Activated T-cell treated with anti-CD3 and anti-CD28 coated beads, Interleukin-2, amount 50 U/mL, for 48 hours (primary cell): ENCODE measurements around the gene MYBPC1.
"Not testable (repeated sequence)": the region's sequence is repeated elsewhere in the genome, so short reads cannot be mapped to it uniquely, and the experiment has no call there.

Source experiments
- DNase-seq, 2 experiments: peaks; one replicate each; pipeline ENCODE4 v3.0.0-alpha.2; 2020

The MYBPC1 gene

GRCh38 chr12:101696251-101697196, 101.8 kb downstream of the MYBPC1 start:
- peak; percentile 36 to 40 for DNase-seq

- peak; percentile 72 to 76 for DNase-seq
These were observed 102.6 kb downstream of the MYBPC1 start, which contains the start of gene CHPT1 for GRCh38 chr12:101697197-101697929. Gene CHPT1, plus strand, starts transcription at chr12:101697640. Its CDS starts 222 bp downstream, at chr12:101697862.

GRCh38 chr12:101697930-101698799, 103.4 kb downstream of the MYBPC1 start:
- peak in 1 of 2 experiments; percentile 41 for DNase-seq

DNA sequence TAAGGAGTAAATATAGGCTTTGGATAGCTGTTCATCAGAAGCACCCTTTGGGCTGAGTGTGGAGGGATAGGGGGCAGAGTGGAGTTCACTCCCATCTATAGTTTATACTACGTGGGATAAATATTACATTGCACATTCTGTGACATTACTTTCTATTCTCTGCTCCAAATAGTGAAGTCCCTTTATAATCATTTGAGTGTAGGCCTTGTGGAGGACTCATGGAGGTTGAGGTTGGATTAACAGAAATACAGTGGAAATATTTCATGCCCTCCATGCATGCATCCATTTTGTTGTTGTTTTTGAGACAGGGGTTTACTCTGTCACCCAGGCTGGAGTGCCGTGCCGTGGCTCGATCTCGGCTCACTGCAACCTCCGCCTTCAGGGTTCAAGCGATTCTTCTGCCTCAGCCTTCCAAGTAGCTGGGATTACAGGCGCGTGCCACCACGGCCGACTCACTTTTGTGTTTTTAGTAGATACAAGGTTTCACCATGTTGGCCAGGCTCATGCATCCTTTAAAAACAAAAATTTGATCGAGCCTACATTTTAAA, 104.1 kb downstream of the MYBPC1 start:
- DNase-seq: peak; percentile 29 to 39

DNA sequence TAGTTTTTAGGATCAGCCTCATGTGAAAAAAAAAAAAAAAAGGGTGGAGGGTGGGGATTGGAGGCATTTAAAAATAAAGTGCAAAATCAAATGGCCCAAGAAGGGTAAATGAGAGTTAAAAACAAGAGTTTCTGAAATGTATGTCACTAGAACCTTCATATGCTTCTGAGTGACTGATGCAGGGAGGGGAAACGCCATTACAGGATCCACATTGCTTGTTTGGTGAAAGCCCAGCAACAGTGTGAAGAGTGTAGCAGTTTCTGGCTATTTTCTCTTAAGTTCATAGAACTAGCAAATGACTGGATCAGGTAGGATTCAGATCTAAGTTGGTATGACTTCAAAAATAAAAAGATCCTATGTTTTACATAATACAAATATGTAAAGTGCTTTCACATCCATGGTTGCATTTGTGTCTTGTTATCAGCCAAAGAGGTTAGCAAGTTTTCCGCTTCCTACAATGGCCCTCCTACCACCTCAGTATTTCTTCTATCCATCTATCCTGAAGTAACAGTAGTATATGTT, 105.6 kb downstream of the MYBPC1 start:
- DNase-seq: no peak

DNA sequence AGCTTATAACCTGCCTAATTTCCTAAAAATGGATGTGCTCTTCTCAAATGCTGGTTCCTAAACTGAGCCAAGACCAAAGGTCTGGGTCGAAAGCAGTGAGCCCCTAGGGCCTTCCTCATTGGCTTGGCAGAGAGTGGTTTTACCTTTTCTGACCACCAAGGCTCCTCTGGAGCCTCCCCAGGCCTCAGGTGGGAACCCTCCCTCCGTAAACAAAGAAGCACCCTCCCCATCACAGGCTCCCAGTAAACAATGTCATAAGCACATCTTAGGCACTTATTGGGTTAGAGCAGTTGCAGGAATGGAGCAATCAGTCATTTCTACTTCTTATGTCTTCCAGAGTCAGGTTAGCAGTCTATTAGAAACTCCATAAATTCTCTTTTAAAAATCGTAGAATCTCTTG, 108.7 kb downstream of the MYBPC1 start:
- no peak for DNase-seq

- DNase-seq: no peak
These were observed 111.6 kb downstream of the MYBPC1 start for GRCh38 chr12:101706403-101706802.

- no peak for DNase-seq
These were observed 112.5 kb downstream of the MYBPC1 start for GRCh38 chr12:101707131-101707782.

GRCh38 chr12:101710288-101710687, 115.5 kb downstream of the MYBPC1 start:
- no peak for DNase-seq

DNA sequence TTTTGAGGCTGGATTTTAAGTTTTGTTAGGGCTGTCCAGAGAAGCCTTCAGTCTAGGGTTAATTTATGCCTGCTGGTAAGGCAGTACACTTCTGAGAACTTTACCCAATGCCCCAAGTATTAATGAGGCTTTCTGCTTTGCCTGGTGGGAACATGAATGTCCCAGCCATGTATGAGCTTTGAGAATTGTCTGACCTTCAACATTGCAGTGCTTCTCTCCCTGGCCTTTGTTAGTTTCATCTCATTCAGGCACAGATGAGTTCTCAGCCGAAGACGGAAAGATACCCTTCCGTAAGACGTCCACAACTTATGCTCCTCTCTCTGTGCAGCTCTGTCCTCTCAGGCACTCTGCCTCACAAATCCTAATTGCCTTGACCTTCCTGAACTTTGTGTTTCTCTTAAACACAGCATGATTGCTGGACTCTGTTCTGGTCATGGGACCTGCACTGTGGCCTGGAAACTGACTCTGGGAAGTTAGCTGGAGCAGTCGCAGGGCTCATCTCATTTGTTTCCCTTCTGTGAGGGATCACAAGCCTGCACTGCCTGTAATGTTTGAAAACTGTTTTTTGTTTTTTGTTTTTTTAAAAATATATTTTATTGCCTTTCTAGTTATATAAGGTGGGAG, 118.4 kb downstream of the MYBPC1 start:
- no peak for DNase-seq

DNA sequence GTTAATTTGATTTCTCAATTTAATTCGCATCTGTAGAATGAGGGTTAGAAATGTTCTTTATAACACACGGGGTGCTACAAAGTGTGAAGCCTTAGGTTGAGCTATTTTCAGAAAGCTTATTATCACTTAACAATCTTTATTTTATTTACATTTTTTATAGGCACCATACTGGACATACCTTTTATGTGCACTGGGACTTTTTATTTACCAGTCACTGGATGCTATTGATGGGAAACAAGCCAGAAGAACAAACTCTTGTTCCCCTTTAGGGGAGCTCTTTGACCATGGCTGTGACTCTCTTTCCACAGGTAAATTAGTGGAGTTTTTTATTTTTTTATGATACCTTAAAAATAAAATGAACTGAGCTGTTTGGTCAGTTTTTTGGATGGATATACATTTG, 119.2 kb downstream of the MYBPC1 start:
- no peak for DNase-seq

DNA sequence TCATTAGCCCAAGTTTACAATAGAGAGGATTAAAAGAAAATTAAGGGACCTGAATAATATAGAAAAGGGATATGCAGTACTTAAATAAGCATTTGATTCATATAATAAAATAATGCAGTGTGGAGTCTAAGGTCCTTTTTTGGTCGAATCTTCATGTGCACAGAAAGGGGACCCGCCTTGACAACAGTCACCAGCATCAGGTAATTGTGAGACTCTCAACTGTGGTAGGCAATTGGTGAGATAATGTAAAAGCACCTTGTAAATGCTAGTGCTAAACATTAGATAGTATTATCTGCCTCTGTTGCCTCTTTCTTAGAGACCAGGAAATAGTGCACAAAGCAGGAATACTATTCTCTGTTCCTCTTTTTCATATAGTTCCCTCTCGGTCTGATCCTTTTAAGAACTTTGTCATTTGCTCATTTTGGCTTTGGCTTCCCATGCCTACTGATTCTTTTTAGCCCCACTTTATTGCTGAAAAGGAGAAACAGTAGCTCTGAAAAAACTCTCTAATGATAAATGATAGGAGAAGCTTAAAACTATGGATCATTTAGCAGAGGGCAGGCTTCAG, 120.2 kb downstream of the MYBPC1 start:
- DNase-seq: no peak

DNA sequence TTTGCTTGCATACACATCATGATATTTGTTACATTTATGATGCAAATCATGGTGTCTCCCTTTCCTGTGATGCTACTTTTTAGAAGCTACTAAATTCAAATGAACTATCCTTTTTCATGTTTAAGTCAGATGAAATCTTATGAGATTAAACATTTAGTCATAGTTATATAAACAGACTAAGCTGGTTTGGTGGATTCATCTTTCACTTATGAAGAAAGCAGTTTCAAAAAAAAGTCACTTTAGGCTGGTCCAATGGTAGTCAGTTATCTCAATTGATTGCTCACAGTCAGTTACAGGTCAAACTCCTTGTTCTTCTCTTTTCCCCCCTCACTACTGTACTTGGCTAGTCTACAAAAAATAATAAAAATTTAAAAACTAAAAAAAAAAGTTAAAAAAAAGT, 124.8 kb downstream of the MYBPC1 start:
- DNase-seq: no peak

GRCh38 chr12:101720118-101720517, 125.3 kb downstream of the MYBPC1 start:
- DNase-seq: no peak

- no peak for DNase-seq
These were observed 127.6 kb downstream of the MYBPC1 start for GRCh38 chr12:101722392-101722791.

GRCh38 chr12:101727098-101727497, 132.3 kb downstream of the MYBPC1 start:
- no peak for DNase-seq

DNA sequence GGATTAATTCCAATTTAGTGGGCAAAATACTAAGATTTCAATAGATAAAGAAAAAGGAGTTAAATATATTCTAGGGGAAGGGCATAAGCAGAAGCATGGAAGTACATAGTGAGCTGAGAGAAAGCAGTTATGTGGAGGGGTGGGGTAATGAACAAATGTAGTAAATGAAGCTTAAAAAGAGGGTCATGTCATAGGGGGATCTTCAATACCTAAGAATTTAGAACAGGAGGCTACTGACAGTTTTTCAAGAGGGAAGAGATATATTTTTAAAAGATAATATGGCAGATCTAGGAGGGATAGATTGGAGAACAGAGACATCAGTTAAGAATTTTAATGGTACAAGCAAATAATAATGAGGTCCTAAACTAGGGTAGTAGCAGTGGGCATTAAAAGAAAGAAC, 135.1 kb downstream of the MYBPC1 start:
- no peak for DNase-seq

GRCh38 chr12:101732318-101732717, 137.5 kb downstream of the MYBPC1 start:
- no peak for DNase-seq

DNA sequence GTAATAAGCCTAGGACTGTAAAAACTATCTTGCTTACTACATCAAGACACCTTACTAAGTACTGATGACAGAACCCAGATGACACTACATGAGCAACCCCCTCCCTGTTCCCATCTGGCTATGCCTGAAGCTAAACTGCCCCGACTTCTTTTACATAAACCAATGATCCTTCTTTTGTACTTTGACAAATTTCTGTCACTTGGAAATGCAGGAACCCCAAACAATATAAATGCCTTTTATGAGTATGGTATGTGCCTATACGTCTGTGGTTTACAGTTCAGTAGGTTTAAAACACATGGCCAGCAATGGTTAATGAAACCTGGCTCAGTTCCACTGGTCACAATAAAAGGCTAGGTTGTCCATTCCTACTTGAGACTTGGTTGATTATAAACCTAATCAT, 138.4 kb downstream of the MYBPC1 start:
- no peak for DNase-seq

DNA sequence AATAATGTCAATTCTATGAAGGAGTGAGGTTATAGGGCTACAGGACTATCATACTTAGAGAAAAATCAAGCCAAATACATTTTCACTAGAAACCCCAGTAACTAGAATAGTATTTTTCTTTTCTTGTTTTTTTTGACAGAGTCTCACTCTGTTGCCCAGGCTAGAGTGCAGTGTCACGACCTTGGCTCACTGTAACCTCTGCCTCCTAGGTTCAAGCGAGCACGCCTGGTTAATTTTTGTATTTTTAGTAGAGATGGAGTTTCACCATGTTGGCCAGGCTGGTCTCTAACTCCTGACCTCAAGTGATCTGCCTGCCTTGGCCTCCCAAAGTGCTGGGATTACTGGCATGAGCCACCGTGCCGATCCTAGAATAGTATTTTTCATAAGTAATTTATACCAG, 139.7 kb downstream of the MYBPC1 start:
- not testable (repeated sequence) for DNase-seq
